ENCODE results near the gene PIK3IP1.

Gene PIK3IP1

DNA sequence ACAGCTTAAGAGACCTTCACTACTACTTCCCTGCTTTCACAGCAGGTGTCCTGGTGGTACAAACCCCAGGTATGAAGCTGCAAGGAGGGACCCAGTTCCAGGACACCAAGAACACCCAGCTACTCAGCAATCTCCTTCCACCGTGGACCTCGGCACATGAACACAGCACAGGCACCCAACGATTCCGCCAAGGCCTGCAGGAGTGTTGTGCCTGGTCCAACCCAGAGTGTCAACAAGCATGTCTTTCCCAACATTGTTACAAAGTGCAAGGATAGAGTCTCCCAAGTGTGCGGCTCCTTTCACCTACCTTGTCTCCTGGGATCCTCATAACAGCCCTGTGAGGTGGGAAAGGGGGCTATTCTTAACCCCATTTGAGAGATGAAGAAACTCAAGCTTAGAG, 42.0 kb upstream of the PIK3IP1 start:
- no peak for DNase-seq (ENCODE audit: insufficient read length, low spot score)
- FAIRE-seq = no peak
- TF ChIP-seq, protein P1, sequence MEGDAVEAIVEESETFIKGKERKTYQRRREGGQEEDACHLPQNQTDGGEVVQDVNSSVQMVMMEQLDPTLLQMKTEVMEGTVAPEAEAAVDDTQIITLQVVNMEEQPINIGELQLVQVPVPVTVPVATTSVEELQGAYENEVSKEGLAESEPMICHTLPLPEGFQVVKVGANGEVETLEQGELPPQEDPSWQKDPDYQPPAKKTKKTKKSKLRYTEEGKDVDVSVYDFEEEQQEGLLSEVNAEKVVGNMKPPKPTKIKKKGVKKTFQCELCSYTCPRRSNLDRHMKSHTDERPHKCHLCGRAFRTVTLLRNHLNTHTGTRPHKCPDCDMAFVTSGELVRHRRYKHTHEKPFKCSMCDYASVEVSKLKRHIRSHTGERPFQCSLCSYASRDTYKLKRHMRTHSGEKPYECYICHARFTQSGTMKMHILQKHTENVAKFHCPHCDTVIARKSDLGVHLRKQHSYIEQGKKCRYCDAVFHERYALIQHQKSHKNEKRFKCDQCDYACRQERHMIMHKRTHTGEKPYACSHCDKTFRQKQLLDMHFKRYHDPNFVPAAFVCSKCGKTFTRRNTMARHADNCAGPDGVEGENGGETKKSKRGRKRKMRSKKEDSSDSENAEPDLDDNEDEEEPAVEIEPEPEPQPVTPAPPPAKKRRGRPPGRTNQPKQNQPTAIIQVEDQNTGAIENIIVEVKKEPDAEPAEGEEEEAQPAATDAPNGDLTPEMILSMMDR (IDR thresholded peaks at IDR 0.05; ENCODE audit: insufficient read depth, missing control alignments) = no peak

DNA sequence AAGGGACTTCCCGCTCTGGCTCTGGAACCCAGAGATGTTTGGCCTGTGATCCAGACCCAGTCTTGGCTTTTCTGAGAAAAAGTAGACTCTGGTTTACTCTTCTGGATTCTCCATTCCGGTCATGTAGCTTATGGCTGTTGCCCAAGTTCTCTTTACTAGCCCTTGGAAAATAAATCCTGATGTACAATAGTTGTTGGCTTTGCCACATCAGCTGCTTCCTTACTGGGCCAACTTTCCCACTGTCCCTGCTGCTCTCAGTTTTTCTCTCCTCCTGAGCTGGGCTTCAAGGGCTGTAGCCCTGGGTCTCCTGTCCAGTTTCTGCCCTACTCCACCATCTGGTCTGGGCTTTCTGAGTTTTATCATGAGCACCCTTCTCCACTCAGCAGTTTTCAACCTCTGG, 41.4 kb upstream of the PIK3IP1 start:
- DNase-seq (ENCODE audit: insufficient read length, low spot score) (no peak), FAIRE-seq (no peak)

DNA sequence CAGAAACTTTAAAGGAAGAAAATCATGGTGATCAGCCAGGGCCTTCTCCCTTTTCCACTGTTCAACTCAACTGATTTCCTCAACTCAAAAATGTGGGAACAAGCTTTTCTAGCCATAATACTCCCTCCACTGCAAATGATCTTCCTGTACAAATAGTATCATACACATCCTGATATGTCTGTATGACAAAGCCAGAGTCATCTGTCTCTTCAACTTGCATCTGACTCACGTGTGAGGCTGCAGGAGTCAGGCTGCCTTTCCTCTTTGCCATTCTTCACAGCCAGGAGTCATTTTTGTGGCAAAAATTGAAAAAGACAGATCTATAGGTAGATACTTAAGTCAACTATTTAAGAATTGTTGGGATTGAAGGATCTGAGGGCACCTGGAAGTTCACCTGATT, 40.6 kb upstream of the PIK3IP1 start:
- DNase-seq (ENCODE audit: insufficient read length, low spot score) = no peak
- no peak for FAIRE-seq
- TF ChIP-seq, protein P1 (IDR thresholded peaks at IDR 0.05; ENCODE audit: insufficient read depth, missing control alignments) = no peak

More for the DNA sequence above, 41.4 kb upstream of the PIK3IP1 start:
- TF ChIP-seq, protein P1 (IDR thresholded peaks at IDR 0.05; ENCODE audit: insufficient read depth, missing control alignments) = no peak

DNA sequence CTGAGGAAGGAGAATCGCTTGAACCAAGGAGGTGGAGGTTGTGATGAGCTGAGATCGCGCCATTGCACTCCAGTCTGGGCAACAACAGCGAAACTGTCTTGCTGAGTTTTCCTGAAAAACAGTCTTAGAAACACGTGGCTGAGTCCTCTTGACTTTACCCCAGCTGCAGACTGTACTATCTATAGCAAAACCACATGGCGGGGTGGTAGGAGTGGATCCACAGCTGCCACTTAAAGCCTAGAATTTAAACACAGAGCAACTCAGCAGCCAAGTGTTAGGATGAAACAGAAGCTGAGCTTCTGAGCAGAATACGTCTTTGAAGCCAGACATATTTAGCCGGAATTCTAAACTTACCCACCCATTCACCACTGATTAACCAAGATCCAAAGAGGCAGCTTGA, 39.7 kb upstream of the PIK3IP1 start:
- FAIRE-seq = no peak
- no peak for DNase-seq (ENCODE audit: insufficient read length, low spot score)
- TF ChIP-seq, protein P1 (IDR thresholded peaks at IDR 0.05; ENCODE audit: insufficient read depth, missing control alignments) = no peak

DNA sequence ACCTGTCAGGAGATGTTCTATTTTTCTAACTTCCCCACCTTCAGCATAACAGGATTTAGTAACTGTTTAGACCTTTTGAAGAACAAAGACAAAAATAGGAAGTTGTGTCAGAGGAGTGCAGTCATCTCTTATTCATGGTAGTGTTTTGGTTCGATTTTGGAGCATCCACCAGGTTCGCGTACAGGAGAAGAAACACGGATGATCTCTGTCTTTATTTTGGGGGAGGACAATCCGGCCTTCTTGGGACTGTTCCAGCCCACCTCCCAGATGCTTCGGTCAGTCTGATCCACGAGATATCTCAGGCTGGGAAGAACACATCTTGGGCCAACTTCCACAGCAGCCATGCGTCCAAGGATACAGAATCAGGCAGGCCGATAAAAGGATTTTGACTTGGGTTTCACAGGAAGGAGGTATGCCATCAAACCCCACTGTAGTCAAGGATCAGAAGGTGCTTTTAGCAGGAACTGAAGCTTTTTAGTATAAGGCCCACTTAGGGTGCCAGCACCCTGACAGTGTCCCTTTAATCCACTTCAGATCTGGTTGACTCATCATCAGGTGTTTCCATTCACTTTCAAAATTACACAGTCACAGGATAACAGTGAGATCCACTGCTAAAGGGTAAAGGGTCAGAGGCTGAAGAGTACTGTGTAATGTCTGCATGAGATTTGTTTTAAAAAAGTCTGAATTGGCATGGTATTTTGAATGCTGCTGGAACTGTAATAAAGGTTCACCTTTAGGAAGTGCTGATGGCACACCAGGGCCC, 37.3 kb upstream of the PIK3IP1 start:
- TF ChIP-seq, protein P1 (IDR thresholded peaks at IDR 0.05; ENCODE audit: insufficient read depth, missing control alignments) = no peak
- FAIRE-seq (no peak), DNase-seq (ENCODE audit: insufficient read length, low spot score) (no peak)

DNA sequence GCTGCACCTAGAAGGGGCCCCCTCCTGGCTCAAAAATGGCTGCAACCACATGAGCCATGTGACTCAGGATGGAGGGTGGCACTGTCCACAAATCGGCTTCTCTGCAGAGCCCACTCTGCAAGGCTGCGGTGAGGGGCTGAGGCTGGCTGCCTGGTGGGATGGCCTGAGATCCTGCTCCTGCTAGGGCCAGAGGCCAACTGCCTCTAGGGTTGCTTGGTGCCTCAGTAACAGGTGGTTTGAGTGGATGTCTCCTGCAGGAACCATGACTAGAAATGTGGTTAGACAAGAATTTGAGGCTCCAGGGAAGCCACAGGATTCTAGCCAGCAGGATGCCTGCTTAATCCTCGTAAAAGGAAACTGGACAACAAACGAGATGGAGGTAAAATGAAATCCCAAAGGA, 36.7 kb upstream of the PIK3IP1 start:
- no peak for FAIRE-seq

DNA sequence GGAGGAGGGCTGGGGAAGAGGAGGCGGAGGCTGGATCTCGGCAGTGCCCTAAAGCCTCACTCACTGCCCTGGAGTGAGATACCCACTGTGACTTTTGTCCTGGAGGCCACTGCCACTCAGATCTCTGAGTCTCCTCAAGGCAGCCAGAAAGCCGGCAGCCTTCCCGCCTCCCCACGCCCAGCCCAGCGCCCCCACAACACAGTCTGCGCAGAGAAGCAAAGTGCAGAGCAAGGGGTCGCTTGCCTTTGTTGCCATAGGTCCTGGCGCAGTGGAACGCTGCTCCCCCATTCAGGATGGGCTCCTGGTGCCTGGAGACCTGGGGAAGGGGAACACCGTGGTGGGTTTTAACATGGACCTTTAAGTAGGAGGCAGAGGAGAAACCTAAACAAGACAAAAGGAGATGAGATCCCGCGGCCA, 36.3 kb upstream of the PIK3IP1 start:
- TF ChIP-seq, protein P1 (IDR thresholded peaks at IDR 0.05; ENCODE audit: insufficient read depth, missing control alignments) = no peak
- no peak for FAIRE-seq
- no peak for DNase-seq (ENCODE audit: insufficient read length, low spot score)

More for the DNA sequence above, 36.7 kb upstream of the PIK3IP1 start:
- no peak for DNase-seq (ENCODE audit: insufficient read length, low spot score)
- TF ChIP-seq, protein P1 (IDR thresholded peaks at IDR 0.05; ENCODE audit: insufficient read depth, missing control alignments) = no peak
